H1 (cell line): ENCODE data around the gene ELFN1. TPM values are rescaled to one million over a fixed set of nuclear protein-coding genes. Genes with fewer than 3 reads are reported as not detected.
A peak's percentile ranks its signal among the peaks of the same experiment; 100 is the strongest.

ENCODE experiments used
- CTCF ChIA-PET: fragments of 300-600 bp; sonication (Branson Sonifier 250); formaldehyde crosslinking; loops from one replicate; lab custom pipeline; 2021; ENCODE audit not compliant: partially characterized antibody; lab: Charles Lee
- POLR2A ChIA-PET: fragments of 300-600 bp; sonication (Branson Sonifier 250); formaldehyde crosslinking; loops from one replicate; lab custom pipeline; 2021; ENCODE audit warnings: inconsistent platforms; ENCODE audit not compliant: partially characterized antibody; lab: Charles Lee
- DNase-seq, 2 experiments: peaks; one replicate each; pipeline versions ENCODE4 v3.0.0 to v3.0.0-alpha.2; 2010 to 2022; ENCODE audit warnings: low spot score in 2 of 2, low read depth in 1 of 2, mixed read lengths in 1 of 2
- FAIRE-seq: peaks from 2 replicates; lab custom pipeline; 2011; peaks lifted over from hg19 to GRCh38; lab: Jason Lieb, UNC
- H2AFZ ChIP-seq: 2 replicates; pipeline ENCODE4 v1.8.1; 2012; ENCODE audit warnings: low read length, inconsistent platforms
- H2AK5ac ChIP-seq: 2 replicates; pipeline ENCODE4 v1.6.1; 2013; ENCODE audit warnings: low read depth, low read length
- H2BK120ac ChIP-seq: replicated peaks from 2 replicates; pipeline ENCODE3; 2013; ENCODE audit warnings: low read depth, low read length, inconsistent platforms
- H2BK12ac ChIP-seq: 2 replicates; pipeline ENCODE4 v1.6.1; 2013; ENCODE audit warnings: low read depth, low read length
- H2BK15ac ChIP-seq: 2 replicates; pipeline ENCODE4 v1.6.1; 2013; ENCODE audit warnings: low read length
- H2BK20ac ChIP-seq: 2 replicates; pipeline ENCODE4 v1.6.1; 2013; ENCODE audit warnings: low read length
- H2BK5ac ChIP-seq: 2 replicates; pipeline ENCODE4 v1.6.1; 2013; ENCODE audit warnings: low read depth, low read length
- H3K14ac ChIP-seq: 2 replicates; pipeline ENCODE4 v1.6.1; 2013; ENCODE audit warnings: inconsistent platforms; ENCODE audit not compliant: insufficient read length
- H3K18ac ChIP-seq: 2 replicates; pipeline ENCODE4 v1.6.1; 2013; ENCODE audit warnings: low read length; ENCODE audit errors: extremely low read depth
- H3K23ac ChIP-seq: 2 replicates; pipeline ENCODE4 v1.6.1; 2013; ENCODE audit warnings: inconsistent platforms; ENCODE audit not compliant: insufficient read length
- H3K23me2 ChIP-seq: 2 replicates; pipeline ENCODE4 v1.6.1; 2013; ENCODE audit warnings: low read depth, low read length
- H3K27ac ChIP-seq: 2 replicates; pipeline ENCODE4 v1.6.1; 2011; ENCODE audit warnings: low read depth, low read length, inconsistent platforms
- H3K27me3 ChIP-seq, 4 experiments: replicated peaks in 1 of 4; 1 replicate in 1 of 4; 2 replicates in 3 of 4; pipeline versions ENCODE4 v1.6.1 to v1.8.1; 2011 to 2013; ENCODE audit warnings: low read length in 3 of 4, mild to moderate bottlenecking in 3 of 4, inconsistent platforms in 2 of 4, mixed read lengths in 2 of 4, moderate library complexity in 1 of 4; ENCODE audit not compliant: control insufficient read depth in 3 of 4, insufficient read depth in 3 of 4; ENCODE audit errors: extremely low read depth in 1 of 4
- H3K36me3 ChIP-seq, 4 experiments: 2 replicates each; pipeline versions ENCODE4 v1.6.1 to v1.8.1; 2011 to 2013; ENCODE audit warnings: mild to moderate bottlenecking in 4 of 4, low read length in 3 of 4, moderate library complexity in 2 of 4, control low read depth in 1 of 4, inconsistent platforms in 1 of 4; ENCODE audit not compliant: insufficient read depth in 4 of 4, control insufficient read depth in 2 of 4
- H3K4ac ChIP-seq: replicated peaks from 2 replicates; pipeline ENCODE3; 2013; ENCODE audit warnings: low read length, low read depth, mixed read lengths, inconsistent platforms; ENCODE audit not compliant: insufficient read length
- H3K4me1 ChIP-seq, 4 experiments: replicated peaks in 1 of 4; 1 replicate in 1 of 4; 2 replicates in 3 of 4; pipeline versions ENCODE4 v1.6.1 to v1.8.1; 2011 to 2013; ENCODE audit warnings: low read length in 3 of 4, inconsistent platforms in 2 of 4, mixed read lengths in 1 of 4; ENCODE audit not compliant: insufficient read depth in 4 of 4, control insufficient read depth in 3 of 4
- H3K4me2 ChIP-seq, 2 experiments: 2 replicates each; pipeline versions ENCODE4 v1.6.1 to v1.8.1; 2011 to 2013; ENCODE audit warnings: low read depth in 2 of 2, low read length in 2 of 2, control low read depth in 1 of 2, inconsistent platforms in 1 of 2, mild to moderate bottlenecking in 1 of 2; ENCODE audit not compliant: insufficient read depth in 1 of 2
- H3K4me3 ChIP-seq, 4 experiments: fragments of 200-600, 300-600 bp in 1 of 4; sonication (generic), shearing (Covaris generic), sonication (Bioruptor Twin) in 1 of 4; 2 replicates each; pipeline versions ENCODE4 v1.5.1 to v1.8.1; 2011 to 2016; ENCODE audit warnings: low read length in 4 of 4, low read depth in 3 of 4, control low read depth in 2 of 4, inconsistent platforms in 2 of 4, mild to moderate bottlenecking in 2 of 4, mixed read lengths in 1 of 4, moderate library complexity in 1 of 4; ENCODE audit not compliant: insufficient read depth in 2 of 4; ENCODE audit errors: extremely low read depth in 1 of 4
- H3K56ac ChIP-seq: replicated peaks from 2 replicates; pipeline ENCODE3; 2013; ENCODE audit warnings: low read depth, mild to moderate bottlenecking, mixed read lengths, low read length, inconsistent platforms; ENCODE audit not compliant: insufficient read length
- H3K79me1 ChIP-seq: 2 replicates; pipeline ENCODE4 v1.6.1; 2013; ENCODE audit warnings: low read depth, low read length, control low read depth
- H3K79me2 ChIP-seq, 2 experiments: 2 replicates each; pipeline versions ENCODE4 v1.6.1 to v1.8.1; 2012 to 2013; ENCODE audit warnings: low read length in 2 of 2, mild to moderate bottlenecking in 2 of 2, inconsistent platforms in 1 of 2; ENCODE audit not compliant: insufficient read depth in 2 of 2, control insufficient read depth in 1 of 2
- H3K9ac ChIP-seq, 4 experiments: replicated peaks in 1 of 4; 1 replicate in 1 of 4; 2 replicates in 3 of 4; pipeline versions ENCODE4 v1.6.1 to v1.8.1; 2011 to 2013; ENCODE audit warnings: low read depth in 3 of 4, low read length in 3 of 4, control low read depth in 2 of 4, mild to moderate bottlenecking in 2 of 4, moderate library complexity in 2 of 4, inconsistent platforms in 1 of 4; ENCODE audit errors: extremely low read depth in 1 of 4
- H3K9me3 ChIP-seq, 2 experiments: 2 replicates each; pipeline versions ENCODE4 v1.6.1 to v1.8.1; 2012 to 2013; ENCODE audit warnings: mild to moderate bottlenecking in 2 of 2, moderate library complexity in 2 of 2, control low read depth in 1 of 2, inconsistent platforms in 1 of 2, low read depth in 1 of 2, low read length in 1 of 2, mixed read lengths in 1 of 2; ENCODE audit not compliant: insufficient read depth in 2 of 2
- H4K20me1 ChIP-seq, 2 experiments: replicated peaks in 1 of 2; 2 replicates each; pipeline versions ENCODE3 to v1.8.1; 2011 to 2013; ENCODE audit warnings: inconsistent platforms in 2 of 2, low read length in 2 of 2, mild to moderate bottlenecking in 1 of 2; ENCODE audit not compliant: insufficient read depth in 2 of 2, control insufficient read depth in 1 of 2
- H4K5ac ChIP-seq: 2 replicates; pipeline ENCODE4 v1.6.1; 2013; ENCODE audit warnings: low read length, low read depth, mixed read lengths, inconsistent platforms; ENCODE audit not compliant: insufficient read length
- H4K8ac ChIP-seq: 2 replicates; pipeline ENCODE4 v1.8.0; 2013; ENCODE audit warnings: mild to moderate bottlenecking, moderate library complexity, low read length, inconsistent platforms; ENCODE audit not compliant: insufficient read depth; ENCODE audit errors: extremely low read depth
- H4K91ac ChIP-seq: replicated peaks from 2 replicates; pipeline ENCODE3; 2013; ENCODE audit warnings: low read length, mixed read lengths, inconsistent platforms; ENCODE audit not compliant: insufficient read length
- E2F6 ChIP-seq: IDR thresholded peaks from 2 replicates; pipeline ENCODE4 v1.6.1; 2012; ENCODE audit warnings: inconsistent platforms
- EP300 ChIP-seq, 2 experiments: IDR thresholded peaks; 1 replicate in 1 of 2; 2 replicates in 1 of 2; pipeline ENCODE4 v1.6.1; 2011 to 2012; ENCODE audit warnings: low read depth in 2 of 2, low read length in 2 of 2, mild to moderate bottlenecking in 2 of 2, borderline replicate concordance in 1 of 2, inconsistent platforms in 1 of 2, moderate library complexity in 1 of 2
- WGBS, 2 experiments: shearing (Covaris generic) in 1 of 2; methylation state at CpG; one replicate each; pipeline versions ENCODE4 v1.1.6 to v1.1.7; 2013 to 2015; ENCODE audit warnings: low lambda C conversion rate in 2 of 2, mixed read lengths in 2 of 2, inconsistent platforms in 1 of 2, low coverage in 1 of 2, missing lambda C conversion rate in 1 of 2; ENCODE audit not compliant: insufficient replicate concordance in 2 of 2, insufficient coverage in 1 of 2, insufficient read length in 1 of 2; ENCODE audit errors: extremely low coverage in 1 of 2, missing lambda C conversion rate in 1 of 2; 5-methylcytosine and 5-hydroxymethylcytosine counted together
- polyA plus RNA-seq, 7 experiments: library from polyadenylated mRNA; depleted of rRNA in 3 of 7; stranded (reverse) in 5 of 7; unstranded in 2 of 7; fragments of >200 nt in 5 of 7; fragments of 200-250 nt in 2 of 7; gene quantifications; 1 replicate in 5 of 7; 2 replicates in 1 of 7; 4 replicates in 1 of 7; pipeline versions ENCODE4 v1.2.1 to v1.2.3, GENCODE V29; 2011 to 2013; ENCODE audit warnings: missing spikeins in 2 of 7, mixed read lengths in 2 of 7
- total RNA-seq: library from RNA; stranded (reverse); fragmentation: NEBNext Ultra II Directional; extraction: Animal tissue kit (Norgen Biotek cat#: 25700); gene quantifications from 2 replicates; pipeline ENCODE4 v1.2.1, GENCODE V29; 2021

ELFN1 gene
- total and polyA plus RNA-seq, 2 of the 8 experiments (the other 6 are each of a cell fraction or from before 2014, with no cell fraction given): 2.0 to 4.5 TPM

- H3K4ac ChIP-seq: no peak overlapping the region
- POLR2A ChIA-PET: no interaction called here
Measured at GRCh38 chr7:1695800-1696454, 25.9 kb downstream of the ELFN1 start.

More at GRCh38 chr7:1695800-1696454, 25.9 kb downstream of the ELFN1 start:
- Histone ChIP-seq H2AFZ (no peak overlapping the region), H3K56ac (no peak overlapping the region), H3K4me2 (no peak overlapping the region), H3K79me1 (no peaks in the 10 kb centered on the region)
- CTCF ChIA-PET: no interaction called here
- peak in 1 of 2 experiments; percentile 35 for DNase-seq
- TF ChIP-seq E2F6 (no peak), EP300 (IDR thresholded peaks at IDR 0.05; ENCODE audit: borderline replicate concordance in 1 of 2, low read depth in 2 of 2, low read length in 2 of 2) (no peak)
- TF ChIP-seq, all 59 proteins: peak for 0
- Histone ChIP-seq H2BK15ac (no peak overlapping the region), H4K5ac (no peak overlapping the region), H3K27me3 (peaks cover 0 to 2% (median 0%) of the 10 kb centered on the region in 4 experiments; a peak in 2 of 7 replicates), H4K8ac (no peak overlapping the region), H3K18ac (no peak overlapping the region), H4K91ac (no peak overlapping the region), H3K23ac (no peak overlapping the region), H3K4me3 (no peak overlapping the region), H2BK5ac (no peak overlapping the region), H3K27ac (no peak overlapping the region), H3K4me1 (peaks cover 2 to 14% (median 11%) of the 10 kb centered on the region in 4 experiments), H3K23me2 (no peaks in the 10 kb centered on the region), H2BK12ac (peak overlapping the region; percentile 50; the same call in 1 of the 2 replicates), H2BK120ac (no peak overlapping the region), H3K9ac (no peak overlapping the region), H2AK5ac (no peak overlapping the region), H3K14ac (no peak overlapping the region), H4K20me1 (peaks cover 0 to 6% of the 10 kb centered on the region in 2 experiments), H2BK20ac (no peak overlapping the region), H3K9me3 (no peaks in the 10 kb centered on the region), H3K36me3 (no peaks in the 10 kb centered on the region), H3K79me2 (no peaks in the 10 kb centered on the region)
- 84% methylated on average over 11 of the region's 11 CpGs; no CpG with 5 or more reads in 1 of the 2 experiments for WGBS, 2 experiments
- FAIRE-seq: no peak
